Measurements from ENCODE around the gene MIS12.

GRCh38 chr17:5481451-5481850, 4.9 kb upstream of the MIS12 start:
- TF ChIP-seq GATA2 (IDR thresholded peaks at IDR 0.05; ENCODE audit: low read depth, low read length) (no peak), GATA3 (IDR thresholded peaks at IDR 0.05; ENCODE audit: low read depth, low read length) (no peak)
